GM18873 (cell line): ENCODE results near the gene RTN4.

Source experiments
- ATAC-seq: cut with Tn5 transposase; IDR thresholded peaks from one replicate; pipeline ENCODE4 v1.9.1; 2021; ENCODE audit warnings: mild to moderate bottlenecking, moderate library complexity, moderate number of reproducible peaks; ENCODE audit not compliant: unreplicated experiment, low FRiP score

The RTN4 gene

GRCh38 chr2:54979321-54980044 is 70.8 kb downstream of the RTN4 start:
- ATAC-seq, result no peak

GRCh38 chr2:54977149-54977548 is 73.1 kb downstream of the RTN4 start:
- peak; percentile 86 for ATAC-seq

GRCh38 chr2:54975598-54976492 is 74.4 kb downstream of the RTN4 start:
- ATAC-seq, result no peak

- no peak for ATAC-seq
Measured at GRCh38 chr2:54975175-54975574, 75.1 kb downstream of the RTN4 start.

- ATAC-seq, result no peak
Measured at GRCh38 chr2:54969940-54970338, 80.3 kb downstream of the RTN4 start.

- ATAC-seq, result no peak
Measured at GRCh38 chr2:54969295-54969939, 80.8 kb downstream of the RTN4 start.

GRCh38 chr2:54968561-54969218 is 81.6 kb downstream of the RTN4 start:
- no peak for ATAC-seq

GRCh38 chr2:54967759-54968365 is 82.4 kb downstream of the RTN4 start:
- ATAC-seq, result no peak

- no peak for ATAC-seq
Measured at GRCh38 chr2:54967269-54967668, 83.0 kb downstream of the RTN4 start.

- no peak for ATAC-seq
Measured at GRCh38 chr2:54966837-54967236, 83.4 kb downstream of the RTN4 start.

- ATAC-seq, result no peak
Measured at GRCh38 chr2:54966165-54966832, 84.0 kb downstream of the RTN4 start.

GRCh38 chr2:54965425-54965824 is 84.8 kb downstream of the RTN4 start:
- ATAC-seq, result no peak

GRCh38 chr2:54964816-54965215 is 85.4 kb downstream of the RTN4 start:
- ATAC-seq, result no peak

GRCh38 chr2:54964271-54964670 is 86.0 kb downstream of the RTN4 start:
- ATAC-seq, result no peak

GRCh38 chr2:54963476-54963875 is 86.8 kb downstream of the RTN4 start:
- ATAC-seq, result no peak

- ATAC-seq, result no peak
Measured at GRCh38 chr2:54962935-54963440, 87.3 kb downstream of the RTN4 start.

GRCh38 chr2:54962511-54962910 is 87.7 kb downstream of the RTN4 start:
- no peak for ATAC-seq

GRCh38 chr2:54960164-54960563 is 90.1 kb downstream of the RTN4 start:
- no peak for ATAC-seq

- no peak for ATAC-seq
Measured at GRCh38 chr2:54958717-54959371, 91.4 kb downstream of the RTN4 start.
